ENCODE results near the gene SRRM3.
"Not testable (repeated sequence)": the region's sequence is repeated elsewhere in the genome, so short reads cannot be mapped to it uniquely, and the experiment has no call there.

DNA sequence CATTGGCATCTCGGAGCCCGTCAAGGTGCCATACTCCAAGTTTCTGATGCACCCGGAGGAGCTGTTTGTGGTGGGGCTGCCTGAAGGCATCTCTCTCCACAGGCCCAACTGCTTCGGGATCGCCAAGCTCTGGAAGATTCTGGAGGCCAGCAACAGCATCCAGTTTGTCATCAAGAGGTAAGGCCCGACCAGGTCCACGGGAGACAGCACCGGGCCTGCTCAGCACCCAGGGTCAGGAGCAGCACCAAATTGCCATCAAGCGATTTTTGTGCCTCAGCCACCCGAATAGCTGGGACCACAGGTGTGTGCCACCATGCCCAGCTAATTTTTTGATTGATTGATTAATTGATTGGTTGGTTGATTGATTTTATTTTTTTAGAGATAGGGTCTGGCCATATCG lies 24.7 kb upstream of the SRRM3 start:
- TF ChIP-seq, protein P1, sequence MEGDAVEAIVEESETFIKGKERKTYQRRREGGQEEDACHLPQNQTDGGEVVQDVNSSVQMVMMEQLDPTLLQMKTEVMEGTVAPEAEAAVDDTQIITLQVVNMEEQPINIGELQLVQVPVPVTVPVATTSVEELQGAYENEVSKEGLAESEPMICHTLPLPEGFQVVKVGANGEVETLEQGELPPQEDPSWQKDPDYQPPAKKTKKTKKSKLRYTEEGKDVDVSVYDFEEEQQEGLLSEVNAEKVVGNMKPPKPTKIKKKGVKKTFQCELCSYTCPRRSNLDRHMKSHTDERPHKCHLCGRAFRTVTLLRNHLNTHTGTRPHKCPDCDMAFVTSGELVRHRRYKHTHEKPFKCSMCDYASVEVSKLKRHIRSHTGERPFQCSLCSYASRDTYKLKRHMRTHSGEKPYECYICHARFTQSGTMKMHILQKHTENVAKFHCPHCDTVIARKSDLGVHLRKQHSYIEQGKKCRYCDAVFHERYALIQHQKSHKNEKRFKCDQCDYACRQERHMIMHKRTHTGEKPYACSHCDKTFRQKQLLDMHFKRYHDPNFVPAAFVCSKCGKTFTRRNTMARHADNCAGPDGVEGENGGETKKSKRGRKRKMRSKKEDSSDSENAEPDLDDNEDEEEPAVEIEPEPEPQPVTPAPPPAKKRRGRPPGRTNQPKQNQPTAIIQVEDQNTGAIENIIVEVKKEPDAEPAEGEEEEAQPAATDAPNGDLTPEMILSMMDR (IDR thresholded peaks at IDR 0.05 in 2 of 3, conservative IDR thresholded peaks at IDR 0.05 in 1 of 3; ENCODE audit: borderline replicate concordance in 1 of 3, insufficient read depth in 1 of 3, low read depth in 2 of 3, low read length in 2 of 3), result not testable (repeated sequence)
- TF ChIP-seq, protein P2, sequence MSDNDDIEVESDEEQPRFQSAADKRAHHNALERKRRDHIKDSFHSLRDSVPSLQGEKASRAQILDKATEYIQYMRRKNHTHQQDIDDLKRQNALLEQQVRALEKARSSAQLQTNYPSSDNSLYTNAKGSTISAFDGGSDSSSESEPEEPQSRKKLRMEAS (IDR thresholded peaks at IDR 0.05), result not testable (repeated sequence)
- not testable (repeated sequence) for TF ChIP-seq ZFX, EZH2 (IDR thresholded peaks at IDR 0.05)

Data from HCT116 (cell line).